CD8-positive, alpha-beta memory T cell (primary cell): Measurements from ENCODE around the gene RABGAP1. TPM values are rescaled to one million over a fixed set of nuclear protein-coding genes. Genes with fewer than 3 reads are reported as not detected.
A peak's percentile ranks its signal among the peaks of the same experiment; 100 is the strongest.

Experiments used
- CTCF ChIA-PET: fragments of 350-600 bp; sonication (Branson Sonifier 250); formaldehyde crosslinking; loops from one replicate; lab custom pipeline; 2021; ENCODE audit warnings: antibody characterized with exemption; lab: Charles Lee
- POLR2A ChIA-PET: fragments of 350-600 bp; sonication (Branson Sonifier 250); formaldehyde crosslinking; loops from one replicate; lab custom pipeline; 2021; ENCODE audit warnings: antibody characterized with exemption; lab: Charles Lee
- DNase-seq, 5 donors: peaks; one replicate each; pipeline versions ENCODE4 v3.0.0 to v3.0.0-alpha.2; 2020 to 2022; ENCODE audit warnings: mixed read lengths in 1 of 5
- H3K27ac ChIP-seq: one replicate; pipeline ENCODE4 v1.7.0; 2013; ENCODE audit warnings: low read depth, mild to moderate bottlenecking, low read length, moderate library complexity
- H3K27me3 ChIP-seq: 2 replicates; pipeline ENCODE4 v1.7.0; 2013; ENCODE audit warnings: low read length, mild to moderate bottlenecking; ENCODE audit not compliant: insufficient read depth, poor library complexity, severe bottlenecking
- H3K36me3 ChIP-seq: 2 replicates; pipeline ENCODE4 v1.7.0; 2013; ENCODE audit warnings: mild to moderate bottlenecking, low read length, moderate library complexity; ENCODE audit not compliant: insufficient read depth
- H3K4me1 ChIP-seq: 2 replicates; pipeline ENCODE4 v1.7.0; 2013; ENCODE audit warnings: mild to moderate bottlenecking, low read length, moderate library complexity; ENCODE audit not compliant: insufficient read depth
- H3K4me3 ChIP-seq: 2 replicates; pipeline ENCODE4 v1.7.0; 2013; ENCODE audit warnings: mild to moderate bottlenecking, low read length
- H3K9me3 ChIP-seq: 2 replicates; pipeline ENCODE4 v1.7.0; 2013; ENCODE audit warnings: mild to moderate bottlenecking, low read length
- H3K27ac Mint-ChIP-seq, 8 donors: one replicate each; pipeline ENCODE4 v1.8.0; 2020 to 2021; ENCODE audit warnings: mixed read lengths in 8 of 8, mild to moderate bottlenecking in 6 of 8, inconsistent platforms in 3 of 8, moderate library complexity in 3 of 8
- H3K27me3 Mint-ChIP-seq, 2 donors: one replicate each; pipeline ENCODE4 v1.8.0; 2020 to 2021; ENCODE audit warnings: mixed read lengths in 2 of 2, mild to moderate bottlenecking in 1 of 2, moderate library complexity in 1 of 2
- H3K36me3 Mint-ChIP-seq, 3 donors: one replicate each; pipeline ENCODE4 v1.8.0; 2020 to 2021; ENCODE audit warnings: mixed read lengths in 3 of 3, inconsistent platforms in 1 of 3, mild to moderate bottlenecking in 1 of 3
- H3K4me1 Mint-ChIP-seq, 3 donors: one replicate each; pipeline ENCODE4 v1.8.0; 2020 to 2021; ENCODE audit warnings: mixed read lengths in 3 of 3, inconsistent platforms in 1 of 3, mild to moderate bottlenecking in 1 of 3
- H3K4me3 Mint-ChIP-seq, 7 donors: one replicate each; pipeline ENCODE4 v1.8.0; 2020 to 2021; ENCODE audit warnings: mixed read lengths in 7 of 7, mild to moderate bottlenecking in 6 of 7, moderate library complexity in 4 of 7, inconsistent platforms in 2 of 7
- H3K9me3 Mint-ChIP-seq, 5 donors: one replicate each; pipeline ENCODE4 v1.8.0; 2020 to 2022; ENCODE audit warnings: mixed read lengths in 5 of 5, mild to moderate bottlenecking in 3 of 5, moderate library complexity in 2 of 5, inconsistent platforms in 1 of 5
- polyA plus RNA-seq: library from polyadenylated mRNA; unstranded; fragments of 300-500 nt; fragmentation: Illumina TruSeq; gene quantifications from one replicate; pipeline ENCODE4 v1.2.3, GENCODE V29; 2021
- total RNA-seq, 2 experiments: library from RNA; stranded (reverse); gene quantifications; one replicate each; pipeline ENCODE4 v1.2.3, GENCODE V29; 2021

Gene RABGAP1
- total and polyA plus RNA-seq, 3 experiments from 2014 or later: 20.7 to 24.3 (median 22.2) TPM

DNA sequence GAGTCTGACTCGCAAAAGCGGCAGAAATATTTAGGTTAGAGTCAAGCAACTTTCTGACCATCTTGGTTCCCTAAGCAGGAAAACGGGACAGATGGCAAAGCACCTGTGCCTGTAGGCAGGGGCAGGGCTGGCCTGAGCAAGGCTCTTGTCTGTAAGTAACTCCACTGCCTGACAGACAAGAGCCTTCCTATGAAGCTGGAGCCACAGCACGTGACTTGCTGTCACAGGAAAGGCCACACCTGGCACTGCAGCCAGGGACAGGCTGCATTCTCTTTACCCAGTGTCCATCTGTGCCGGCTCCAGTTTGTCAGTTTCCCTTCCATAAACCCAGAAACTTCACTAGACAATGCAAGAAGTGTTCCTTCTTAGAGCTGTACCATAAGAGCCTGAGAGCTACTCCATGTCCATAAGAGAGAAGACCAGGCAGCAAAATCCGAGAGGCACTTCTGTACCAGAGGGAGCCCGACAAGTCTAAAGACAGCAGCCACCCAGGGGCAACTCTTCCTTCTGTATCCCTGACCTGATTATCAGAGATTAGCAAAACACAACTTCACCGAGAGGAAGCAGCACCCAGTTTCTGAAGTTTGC lies 170.7 kb downstream of the RABGAP1 start:
- peak in 1 of 5 donors; percentile 16 for DNase-seq
- peak overlapping the region; percentile 18 to 82 (median 64) for H3K27ac Mint-ChIP-seq
- no peaks in the 10 kb centered on the region for H3K27me3 Mint-ChIP-seq
- Histone ChIP-seq H3K4me3 (no peak overlapping the region), H3K27me3 (no peaks in the 10 kb centered on the region), H3K27ac (no peak overlapping the region), H3K4me1 (peaks cover 6% of the 10 kb centered on the region), H3K9me3 (no peaks in the 10 kb centered on the region), H3K36me3 (no peaks in the 10 kb centered on the region)
- ChIA-PET POLR2A (no interaction called here), CTCF (interaction anchor here (1.1 kb wide), 1 partner anchor 23 kb away, joined by 3 read pairs; no protein-coding TSS in a partner anchor)
- H3K9me3 Mint-ChIP-seq: no peaks in the 10 kb centered on the region
- H3K4me3 Mint-ChIP-seq: peak overlapping the region in 1 of 7 donors; percentile 36
- H3K4me1 Mint-ChIP-seq: peaks cover 10 to 15% (median 11%) of the 10 kb centered on the region in 3 donors
- peaks cover 0 to 62% (median 8%) of the 10 kb centered on the region in 3 donors for H3K36me3 Mint-ChIP-seq

DNA sequence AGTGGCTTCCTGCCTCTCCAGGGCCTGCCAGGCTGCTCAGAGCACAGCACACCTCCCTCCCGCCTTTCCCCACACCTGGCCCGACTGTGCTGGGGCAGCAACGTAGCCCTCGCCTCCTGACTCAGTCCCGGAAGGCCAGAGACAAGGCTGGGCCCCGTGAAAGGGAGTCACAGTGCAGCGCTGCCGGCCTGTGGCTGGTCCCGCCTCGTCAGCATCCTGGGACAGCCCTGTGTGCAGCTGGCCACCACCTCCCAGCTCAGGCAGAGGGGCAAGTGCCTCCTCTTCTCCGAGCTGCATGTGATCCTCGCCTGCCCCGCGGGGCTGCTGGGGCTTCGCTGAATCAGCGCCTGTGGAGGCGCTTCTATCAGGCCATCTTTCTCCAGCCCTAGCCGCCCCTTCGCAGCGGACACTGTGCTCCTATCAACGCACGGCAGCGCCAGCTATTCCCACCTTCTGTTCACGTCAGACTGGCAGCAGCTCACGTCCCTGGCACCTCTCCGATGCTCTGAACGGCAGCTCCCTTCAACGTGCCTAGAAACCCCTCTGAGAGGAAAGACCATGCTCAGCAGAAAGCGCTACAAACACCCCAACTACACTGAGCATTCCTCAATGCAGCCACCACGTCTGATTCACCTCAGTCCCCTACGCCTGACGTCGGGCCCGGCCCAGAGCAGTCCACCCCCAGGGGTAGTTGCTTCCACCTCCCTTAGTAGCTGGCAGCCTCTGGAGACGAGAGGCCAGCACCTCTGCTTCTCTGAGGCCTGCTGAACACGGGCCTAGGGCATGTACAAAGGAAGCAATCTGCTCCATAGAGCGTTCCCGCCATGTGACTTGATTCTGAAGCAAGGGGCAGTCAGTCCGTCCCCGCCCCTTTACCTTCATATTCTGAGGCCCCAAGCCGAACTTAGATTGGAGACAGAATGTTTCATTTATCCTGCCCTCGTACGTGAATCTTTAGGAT lies 171.5 kb downstream of the RABGAP1 start:
- H3K36me3 Mint-ChIP-seq: peaks cover 0 to 58% (median 8%) of the 10 kb centered on the region in 3 donors
- no peaks in the 10 kb centered on the region for H3K9me3 Mint-ChIP-seq
- H3K27ac ChIP-seq: no peak overlapping the region
- ChIA-PET CTCF (interaction anchor here (1.1 kb wide), 1 partner anchor 24 kb away, joined by 3 read pairs; no protein-coding TSS in a partner anchor), POLR2A (no interaction called here)
- peaks cover 10 to 15% (median 11%) of the 10 kb centered on the region in 3 donors for H3K4me1 Mint-ChIP-seq
- peak overlapping the region in 7 of 8 donors; percentile 38 to 77 (median 42) for H3K27ac Mint-ChIP-seq
- H3K27me3 ChIP-seq: no peaks in the 10 kb centered on the region
- no peaks in the 10 kb centered on the region for H3K9me3 ChIP-seq
- H3K4me1 ChIP-seq: peaks cover 6% of the 10 kb centered on the region
- H3K4me3 ChIP-seq: no peak overlapping the region
- H3K36me3 ChIP-seq: no peaks in the 10 kb centered on the region
- DNase-seq: no peak
- no peak overlapping the region for H3K4me3 Mint-ChIP-seq
- H3K27me3 Mint-ChIP-seq: no peaks in the 10 kb centered on the region

DNA sequence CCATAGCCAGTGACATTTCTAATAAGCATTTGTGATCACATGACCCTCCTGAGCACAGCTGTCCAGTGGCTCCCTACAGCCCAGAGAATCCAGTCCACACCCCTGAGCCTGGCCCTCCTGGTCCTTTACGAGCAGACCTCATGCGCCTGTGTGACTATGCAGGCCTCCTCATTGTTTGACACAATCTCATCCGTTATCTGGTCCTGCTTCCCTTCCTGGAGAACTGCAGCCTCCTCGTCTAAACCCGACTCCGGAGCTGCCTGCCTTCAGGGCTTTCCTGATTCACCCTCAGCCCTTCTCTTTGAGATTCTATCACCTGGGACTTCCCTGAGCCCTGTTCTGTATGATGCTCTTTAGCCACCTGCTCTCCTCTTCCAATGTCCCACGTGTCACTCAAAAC lies 172.4 kb downstream of the RABGAP1 start:
- H3K36me3 Mint-ChIP-seq: peaks cover 0 to 52% (median 8%) of the 10 kb centered on the region in 3 donors
- Histone ChIP-seq H3K27ac (no peak overlapping the region), H3K4me3 (no peak overlapping the region), H3K4me1 (peaks cover 6% of the 10 kb centered on the region), H3K36me3 (no peaks in the 10 kb centered on the region), H3K27me3 (no peaks in the 10 kb centered on the region), H3K9me3 (no peaks in the 10 kb centered on the region)
- no peak for DNase-seq
- H3K27ac Mint-ChIP-seq: peak overlapping the region in 3 of 8 donors; percentile 22 to 68 (median 38)
- H3K27me3 Mint-ChIP-seq: no peaks in the 10 kb centered on the region
- POLR2A ChIA-PET: no interaction called here
- H3K4me1 Mint-ChIP-seq: peaks cover 10 to 15% (median 11%) of the 10 kb centered on the region in 3 donors
- H3K4me3 Mint-ChIP-seq: no peak overlapping the region
- CTCF ChIA-PET: no interaction called here
- H3K9me3 Mint-ChIP-seq: no peaks in the 10 kb centered on the region

DNA sequence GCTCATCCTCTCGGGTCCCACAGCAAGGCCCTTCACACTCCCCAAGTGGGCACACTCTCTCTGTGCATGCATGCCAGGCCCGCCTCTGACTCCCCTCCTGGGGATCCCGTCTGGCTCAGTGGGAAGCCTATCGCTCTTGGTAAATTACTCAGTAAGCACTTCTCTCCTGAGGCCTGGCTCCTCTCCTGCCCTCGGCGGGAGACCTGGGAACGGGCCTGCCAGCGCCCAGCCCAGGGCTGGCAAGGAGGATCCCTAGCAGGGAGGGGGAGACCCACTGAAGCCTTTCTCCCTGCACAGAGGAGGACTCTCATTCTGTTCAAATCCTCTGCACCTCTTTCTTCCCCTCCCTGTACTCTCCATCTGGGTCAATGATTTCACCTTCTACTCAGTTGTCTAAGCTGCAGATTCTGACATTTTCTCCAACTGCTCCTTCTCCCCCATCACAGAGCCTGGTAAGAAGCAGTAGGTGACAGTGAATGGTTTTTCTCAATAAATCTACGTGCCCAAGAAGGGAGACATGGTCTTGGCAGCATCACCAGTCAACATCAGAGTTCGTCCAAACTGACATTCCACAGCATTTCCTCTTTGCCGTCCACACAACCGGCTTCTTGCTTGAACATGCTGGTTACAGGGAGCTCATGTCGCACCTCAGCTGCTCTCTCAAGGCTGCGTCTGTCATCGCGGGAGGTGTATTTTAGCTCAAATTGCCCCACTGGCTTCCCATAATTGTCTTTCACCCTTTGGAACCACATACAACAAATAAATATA lies 174.5 kb downstream of the RABGAP1 start:
- no peaks in the 10 kb centered on the region for H3K9me3 Mint-ChIP-seq
- CTCF ChIA-PET: no interaction called here
- Histone ChIP-seq H3K27me3 (no peaks in the 10 kb centered on the region), H3K4me3 (no peak overlapping the region), H3K9me3 (no peaks in the 10 kb centered on the region), H3K4me1 (peaks cover 6% of the 10 kb centered on the region), H3K27ac (no peak overlapping the region), H3K36me3 (no peaks in the 10 kb centered on the region)
- H3K4me3 Mint-ChIP-seq: no peak overlapping the region
- H3K4me1 Mint-ChIP-seq: peaks cover 10 to 15% (median 11%) of the 10 kb centered on the region in 3 donors
- DNase-seq: no peak
- H3K36me3 Mint-ChIP-seq: peaks cover 0 to 40% (median 8%) of the 10 kb centered on the region in 3 donors
- no peaks in the 10 kb centered on the region for H3K27me3 Mint-ChIP-seq
- POLR2A ChIA-PET: no interaction called here
- H3K27ac Mint-ChIP-seq: peak overlapping the region in 2 of 8 donors; percentile 63 to 74

DNA sequence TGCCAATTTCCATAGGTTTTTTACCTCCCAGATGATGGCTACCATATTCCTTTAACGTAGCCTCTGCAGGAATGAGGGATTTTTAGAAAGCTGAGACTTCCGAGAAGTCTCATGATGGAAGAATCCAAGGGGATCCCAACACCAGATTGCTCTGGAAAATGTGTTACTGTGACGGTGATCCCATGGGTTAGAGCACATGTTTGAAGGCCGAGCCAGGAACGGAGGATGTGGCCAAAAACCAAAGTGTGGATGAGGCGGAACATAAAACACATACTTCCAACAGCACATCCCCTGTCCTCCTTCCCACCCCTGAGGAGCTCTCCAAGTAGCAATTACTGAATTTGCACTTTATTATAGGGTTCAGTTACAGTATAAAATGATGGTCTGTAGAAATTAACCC lies 175.2 kb downstream of the RABGAP1 start:
- CTCF ChIA-PET: no interaction called here

DNA sequence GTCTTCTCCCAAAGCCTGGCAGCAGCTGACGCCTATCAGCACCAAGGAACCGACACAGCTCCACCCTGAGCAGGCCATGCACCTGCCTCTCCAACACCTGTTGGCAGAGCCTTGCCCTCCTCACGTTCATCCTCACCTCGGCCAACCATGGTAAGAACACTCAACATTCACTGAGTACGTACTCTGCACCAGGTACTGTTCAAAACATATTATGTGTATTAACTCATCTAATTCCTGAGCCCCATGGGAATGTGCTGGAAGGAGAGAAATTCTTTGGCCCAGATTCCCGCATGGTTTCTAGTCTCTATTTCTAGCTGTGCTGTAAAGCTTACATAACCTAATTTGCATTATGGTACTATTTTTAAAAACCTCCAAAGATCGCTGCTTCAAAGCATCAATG lies 178.7 kb downstream of the RABGAP1 start:
- H3K4me1 Mint-ChIP-seq: no peaks in the 10 kb centered on the region
- H3K27ac Mint-ChIP-seq: no peak overlapping the region
- no peaks in the 10 kb centered on the region for H3K27me3 Mint-ChIP-seq
- no peak for DNase-seq
- Histone ChIP-seq H3K9me3 (no peaks in the 10 kb centered on the region), H3K36me3 (no peaks in the 10 kb centered on the region), H3K4me3 (no peak overlapping the region), H3K27me3 (no peaks in the 10 kb centered on the region), H3K27ac (no peak overlapping the region), H3K4me1 (no peaks in the 10 kb centered on the region)
- ChIA-PET POLR2A (interaction anchor here (0.6 kb wide), 1 partner anchor 81 kb away, joined by 3 read pairs; no protein-coding TSS in a partner anchor), CTCF (no interaction called here)
- no peaks in the 10 kb centered on the region for H3K9me3 Mint-ChIP-seq
- H3K4me3 Mint-ChIP-seq: no peak overlapping the region
- H3K36me3 Mint-ChIP-seq: peaks cover 4 to 53% (median 12%) of the 10 kb centered on the region in 3 donors

More for the DNA sequence above, 175.2 kb downstream of the RABGAP1 start:
- no peak overlapping the region for H3K4me3 ChIP-seq
- no peak overlapping the region for H3K27ac ChIP-seq
- no peaks in the 10 kb centered on the region for H3K36me3 ChIP-seq
- H3K27ac Mint-ChIP-seq: peak overlapping the region in 2 of 8 donors; percentile 56 to 70
- H3K4me1 ChIP-seq: peaks cover 6% of the 10 kb centered on the region
- no peak overlapping the region for H3K4me3 Mint-ChIP-seq
- H3K9me3 Mint-ChIP-seq: no peaks in the 10 kb centered on the region
- H3K36me3 Mint-ChIP-seq: peaks cover 0 to 41% (median 8%) of the 10 kb centered on the region in 3 donors
- H3K4me1 Mint-ChIP-seq: peaks cover 10 to 14% (median 11%) of the 10 kb centered on the region in 3 donors
- H3K27me3 ChIP-seq: no peaks in the 10 kb centered on the region
- H3K9me3 ChIP-seq: no peaks in the 10 kb centered on the region
- H3K27me3 Mint-ChIP-seq: no peaks in the 10 kb centered on the region
- DNase-seq: no peak
- POLR2A ChIA-PET: no interaction called here

DNA sequence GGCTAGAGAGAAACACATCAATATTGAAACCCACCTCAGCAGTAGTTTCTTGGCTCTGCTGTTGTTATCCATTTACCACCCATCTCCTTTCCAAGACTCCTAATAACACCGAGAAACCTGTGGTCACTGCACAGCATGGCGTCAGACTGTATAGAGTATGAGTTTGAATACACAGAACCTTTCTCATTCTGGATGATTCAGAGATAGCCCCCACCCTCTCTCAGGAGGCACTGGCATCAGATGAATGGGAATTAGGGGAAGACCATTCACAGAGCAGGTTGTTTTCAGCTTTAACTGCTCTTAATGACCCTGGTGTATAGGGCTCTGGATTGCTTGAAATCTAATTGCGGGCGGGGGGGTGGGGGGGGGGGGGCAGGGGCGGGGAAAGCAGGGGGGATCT lies 179.3 kb downstream of the RABGAP1 start:
- ChIA-PET CTCF (no interaction called here), POLR2A (no interaction called here)
- DNase-seq: no peak
- Histone ChIP-seq H3K4me1 (no peaks in the 10 kb centered on the region), H3K27me3 (no peaks in the 10 kb centered on the region), H3K9me3 (no peaks in the 10 kb centered on the region), H3K4me3 (no peak overlapping the region), H3K27ac (no peak overlapping the region), H3K36me3 (no peaks in the 10 kb centered on the region)
- Mint-ChIP-seq H3K27me3 (no peaks in the 10 kb centered on the region), H3K9me3 (no peaks in the 10 kb centered on the region), H3K36me3 (peaks cover 4 to 50% (median 10%) of the 10 kb centered on the region in 3 donors), H3K27ac (no peak overlapping the region), H3K4me1 (no peaks in the 10 kb centered on the region), H3K4me3 (no peak overlapping the region)
